ENCODE measurements around the gene RAB27B.
"Not testable (repeated sequence)": the region's sequence is repeated elsewhere in the genome, so short reads cannot be mapped to it uniquely, and the experiment has no call there.

Gene RAB27B

DNA sequence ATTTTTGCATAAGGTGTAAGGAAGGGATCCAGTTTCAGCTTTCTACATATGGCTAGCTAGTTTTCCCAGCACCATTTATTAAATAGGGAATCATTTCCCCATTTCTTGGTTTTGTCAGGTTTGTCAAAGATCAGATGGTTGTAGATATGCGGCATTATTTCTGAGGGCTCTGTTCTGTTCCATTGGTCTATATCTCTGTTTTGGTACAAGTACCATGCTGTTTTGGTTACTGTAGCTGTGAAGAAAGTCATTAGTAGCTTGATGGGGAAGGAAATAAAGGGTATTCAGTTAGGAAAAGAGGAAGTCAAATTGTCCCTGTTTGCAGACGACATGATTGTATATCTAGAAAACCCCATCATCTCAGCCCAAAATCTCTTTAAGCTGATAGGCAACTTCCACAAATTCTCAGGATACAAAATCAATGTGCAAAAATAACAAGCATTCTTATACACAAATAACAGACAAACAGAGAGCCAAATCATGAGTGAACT, 7.4 kb upstream of the RAB27B start:
- DNase-seq = not testable (repeated sequence)

DNA sequence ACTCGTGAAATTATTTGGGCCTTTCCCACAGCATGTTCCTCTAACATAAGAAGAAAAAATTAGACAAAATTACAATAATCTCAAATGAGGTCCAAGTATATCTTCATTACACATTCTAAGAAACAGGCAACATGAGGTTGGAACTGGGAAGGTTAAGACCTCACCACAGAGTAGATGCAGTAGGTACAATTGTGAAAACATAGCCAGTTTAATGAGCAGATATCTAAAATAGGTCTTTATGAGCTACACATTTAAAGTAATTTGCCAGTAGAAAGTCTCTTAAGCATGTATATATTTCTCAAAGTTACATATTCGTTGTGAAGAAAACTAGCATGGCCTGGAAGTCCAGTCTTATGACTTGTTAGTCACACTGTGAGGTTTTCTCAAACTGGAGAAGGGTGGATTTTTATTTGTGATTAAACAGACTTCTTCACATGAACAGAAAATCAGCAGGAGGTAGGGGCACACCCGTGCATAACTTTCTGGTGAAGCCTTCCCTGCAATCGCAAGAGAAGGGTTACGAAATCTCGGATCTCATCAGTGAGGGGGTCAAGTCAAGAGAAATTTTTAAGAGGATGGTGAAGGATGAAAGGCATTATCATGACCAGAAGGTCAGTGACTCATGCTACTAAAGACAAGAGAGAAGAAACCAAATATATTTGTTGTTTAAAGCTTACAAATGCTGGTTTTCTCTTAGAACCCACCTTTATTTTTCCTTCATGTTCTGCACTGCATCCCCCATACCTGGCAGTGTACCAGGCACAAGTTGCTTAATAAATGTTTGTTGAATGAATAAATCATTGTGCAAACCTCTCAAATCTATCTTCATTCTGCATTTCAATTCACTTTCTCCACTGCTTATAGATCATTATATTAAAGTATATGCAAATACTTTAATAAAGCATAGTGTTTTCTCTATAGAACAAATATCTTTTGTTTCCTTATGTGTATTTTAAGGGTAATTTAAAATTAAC, 5.1 kb upstream of the RAB27B start:
- DNase-seq = no peak

DNA sequence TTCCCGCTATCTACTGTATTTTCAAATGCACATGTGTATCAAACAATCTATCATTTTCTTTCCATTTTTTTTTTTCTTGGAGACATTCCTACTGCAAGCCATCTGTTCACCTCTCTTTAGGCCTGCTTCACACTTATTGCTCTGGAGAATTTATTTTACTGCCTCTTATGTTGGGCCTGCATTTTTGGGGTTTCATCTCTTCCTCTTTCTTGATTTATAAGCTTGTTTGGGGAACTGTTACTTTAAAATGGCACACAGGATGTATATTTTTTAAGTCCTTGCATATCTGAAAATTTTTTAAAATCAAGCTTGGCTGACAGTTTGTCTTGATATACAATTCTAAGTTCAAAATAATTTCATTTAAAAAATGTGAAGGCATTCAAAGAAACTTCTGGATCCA, 3.5 kb upstream of the RAB27B start:
- DNase-seq = no peak

DNA sequence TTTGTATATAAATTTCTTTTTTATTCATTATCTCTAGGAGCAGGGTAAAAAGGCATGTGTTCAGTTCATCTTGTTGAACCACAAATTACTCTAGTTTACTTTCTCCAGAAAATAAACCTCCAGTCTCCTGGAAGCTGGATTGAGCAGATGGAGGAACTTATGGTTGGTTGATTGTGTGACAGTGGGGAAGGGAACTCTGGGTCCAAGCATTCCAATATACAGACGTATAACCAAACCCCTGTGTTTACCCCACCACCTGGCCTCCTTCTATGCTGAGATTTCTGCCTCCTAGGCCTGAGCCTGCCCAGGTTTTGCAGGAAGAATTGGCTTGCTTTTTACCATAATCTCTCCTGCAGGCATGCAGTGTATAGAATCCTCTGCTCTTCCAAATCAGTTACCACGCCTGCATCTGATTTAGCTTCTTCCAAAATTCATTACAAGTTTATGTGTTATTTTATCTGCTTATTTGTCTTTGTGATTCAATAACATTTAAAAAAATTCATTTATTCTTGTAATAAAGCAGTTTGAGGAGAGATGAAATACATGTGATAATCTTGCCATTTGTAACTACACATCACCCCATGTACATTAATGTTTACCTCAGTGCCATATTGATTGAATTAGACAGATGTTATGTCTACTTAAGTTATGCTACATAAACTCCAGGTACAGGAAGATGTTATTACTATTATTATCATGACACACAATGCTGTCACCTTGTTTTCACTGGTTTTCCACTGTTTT, 2.5 kb upstream of the RAB27B start:
- DNase-seq = no peak

DNA sequence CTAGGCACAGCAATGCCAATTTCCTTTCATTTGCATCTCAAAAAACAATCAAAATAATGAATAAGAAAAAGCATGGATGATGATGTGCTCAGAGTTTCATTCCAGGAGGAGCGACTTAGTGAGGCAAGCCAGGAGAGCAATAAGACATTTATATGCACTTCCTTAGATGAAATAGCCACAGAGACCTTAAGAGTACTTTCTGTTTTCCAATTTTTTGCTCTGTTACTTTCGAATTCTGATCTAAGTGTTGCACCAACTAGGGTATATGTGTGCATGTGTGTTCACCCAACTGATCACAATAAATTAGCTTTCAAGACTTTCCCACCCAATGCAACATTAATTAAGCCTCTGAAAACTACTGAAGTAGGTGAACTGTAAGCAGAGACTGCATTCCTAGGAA, 709 bp downstream of the RAB27B start:
- DNase-seq = no peak

DNA sequence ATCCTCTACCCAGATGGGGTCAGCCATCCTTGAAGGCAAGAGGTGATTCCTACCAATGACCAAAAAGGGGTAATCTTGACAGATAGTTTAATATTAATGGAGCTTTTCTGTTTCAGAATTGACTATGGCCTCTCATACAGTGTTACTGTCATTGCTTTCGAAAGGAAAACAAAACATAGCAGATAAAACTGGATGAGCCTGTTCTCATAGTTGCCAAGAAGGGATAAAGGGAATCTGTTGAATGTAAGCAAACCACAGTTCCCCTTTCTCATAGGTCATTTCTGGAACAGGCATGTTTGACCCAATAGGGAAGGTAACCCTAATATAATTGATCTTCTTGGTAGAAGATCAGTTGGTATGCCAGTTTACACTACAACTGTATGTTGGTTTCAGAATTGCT, 1.6 kb downstream of the RAB27B start:
- DNase-seq = no peak

DNA sequence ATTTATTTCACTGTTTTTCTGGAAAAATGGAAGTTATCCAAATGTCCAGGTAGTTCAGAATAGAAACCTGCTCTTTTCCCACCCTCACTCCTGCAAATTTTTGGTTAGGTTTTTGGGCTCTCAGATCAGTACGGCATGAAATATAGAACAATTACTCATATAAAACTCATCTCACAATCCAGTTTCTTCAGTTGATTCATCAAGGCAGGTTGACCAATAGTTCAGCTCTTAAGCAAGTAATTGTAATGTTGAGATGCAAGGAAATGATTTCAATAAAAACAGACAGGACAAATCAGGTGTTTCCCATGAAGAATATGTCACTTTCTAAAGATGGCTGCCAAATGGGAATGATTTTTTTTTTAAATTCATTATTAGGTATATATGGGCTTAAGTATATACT, 2.0 kb downstream of the RAB27B start:
- DNase-seq = no peak

DNA sequence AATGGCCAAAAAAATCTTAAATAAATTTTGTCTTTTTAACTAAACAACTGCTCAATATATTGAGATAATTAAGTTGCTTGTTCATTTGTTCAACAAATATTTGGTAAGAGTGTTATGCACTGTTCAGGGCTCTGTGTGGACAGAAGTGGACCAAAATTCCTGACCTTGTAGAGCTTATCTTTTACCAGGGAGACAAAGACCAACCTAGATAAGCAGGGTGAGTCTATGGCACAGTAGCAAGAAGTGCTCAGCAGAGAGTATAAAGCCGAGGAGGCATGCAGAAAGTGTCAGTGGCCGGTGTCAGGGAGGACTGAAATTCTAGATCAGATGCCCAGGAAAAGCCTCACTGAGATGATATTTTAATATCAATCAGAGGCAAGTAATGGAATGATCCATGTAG, 2.6 kb downstream of the RAB27B start:
- no peak for DNase-seq

DNA sequence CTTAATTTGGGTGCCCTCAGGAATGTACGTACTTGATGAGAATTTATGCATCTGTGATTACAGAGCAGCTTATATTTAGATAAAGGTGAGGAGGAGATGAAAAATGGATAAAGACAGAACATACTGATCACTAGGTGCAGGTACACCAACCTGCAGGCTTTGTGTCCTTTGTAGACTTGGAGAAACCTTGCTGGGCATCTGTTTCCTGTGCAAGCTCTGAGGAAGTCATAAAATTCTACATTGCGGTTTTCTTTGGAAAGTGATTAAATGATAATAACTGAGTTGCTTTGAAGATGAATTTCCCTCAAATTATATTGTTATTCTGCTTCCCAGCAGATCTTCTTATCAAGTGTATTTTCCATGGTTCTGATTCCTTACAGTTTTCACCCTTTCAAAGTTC, 7.7 kb downstream of the RAB27B start:
- DNase-seq = no peak

DNA sequence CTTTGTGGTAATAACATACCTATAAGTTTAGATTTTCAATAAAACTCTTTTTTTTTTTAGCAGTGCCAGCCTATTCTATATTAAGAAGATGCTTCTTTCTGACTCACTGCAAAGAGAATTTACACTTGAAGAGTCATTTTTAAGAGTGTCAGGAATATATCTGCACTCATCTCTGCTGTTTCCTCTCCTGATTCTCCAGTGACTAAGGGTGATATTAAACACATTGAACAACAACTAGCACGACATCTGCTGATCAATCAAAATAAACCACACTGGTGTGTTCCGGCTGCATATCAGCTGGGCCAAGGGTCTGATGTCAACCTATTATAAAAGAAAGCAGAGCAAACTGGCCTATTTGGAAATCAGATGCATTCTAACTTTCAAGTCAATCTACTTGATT, 15.0 kb downstream of the RAB27B start:
- no peak for DNase-seq

DNA sequence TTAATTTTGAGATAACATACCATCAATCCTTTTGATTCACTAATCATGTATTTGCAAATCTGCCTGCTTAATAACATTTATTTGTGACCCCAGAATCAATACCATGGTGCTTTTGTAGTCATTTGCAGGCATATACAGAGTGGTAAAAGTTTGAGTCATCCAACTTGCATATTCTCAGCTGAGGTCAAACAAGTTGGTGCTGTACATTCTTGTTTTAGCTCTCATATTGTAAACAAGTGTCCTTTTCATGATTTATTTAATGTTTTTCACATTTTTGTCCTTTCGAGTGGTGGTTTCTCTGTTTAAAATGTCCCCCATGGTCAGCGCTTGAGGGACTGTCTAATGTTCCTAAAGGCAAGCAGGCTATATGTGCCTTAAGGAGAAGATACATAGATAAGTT, 17.5 kb downstream of the RAB27B start:
- no peak for DNase-seq

DNA sequence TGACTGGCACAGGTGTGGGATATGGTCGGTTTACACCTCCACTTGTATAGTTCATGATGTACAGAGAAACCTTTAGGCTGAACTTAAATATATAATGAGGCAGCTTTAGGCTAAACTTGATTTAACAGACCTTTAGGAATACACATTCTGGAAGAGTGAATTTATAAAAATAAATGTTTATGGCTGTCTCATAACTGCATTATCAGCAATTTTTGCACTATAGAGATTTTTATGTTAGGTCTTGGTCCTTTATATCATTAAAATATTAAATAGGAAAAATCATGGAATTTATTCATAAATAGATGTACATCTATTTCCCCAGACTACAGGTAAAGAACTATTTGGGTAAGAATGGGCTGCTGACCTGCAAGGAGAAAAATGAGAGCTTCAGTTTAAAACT, 19.8 kb downstream of the RAB27B start:
- no peak for DNase-seq

DNA sequence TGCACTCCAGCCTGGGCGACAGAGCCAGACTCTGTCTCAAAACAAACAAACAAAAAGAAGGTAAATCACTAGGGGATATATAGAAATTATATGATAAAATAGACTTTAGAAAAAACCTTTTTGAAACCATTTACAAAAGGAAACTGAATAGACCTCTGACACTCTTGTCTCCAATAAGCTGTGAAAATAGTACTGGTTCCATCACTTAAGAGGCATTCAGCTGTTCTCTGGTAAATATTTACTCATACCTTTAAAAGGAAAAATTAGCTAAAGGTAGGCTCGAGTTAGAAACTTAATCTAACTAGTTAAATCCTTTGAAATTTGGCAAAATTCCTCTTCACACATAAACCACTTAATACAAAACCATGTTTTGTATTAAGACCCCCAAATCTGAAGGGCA, 21.4 kb downstream of the RAB27B start:
- DNase-seq = no peak

DNA sequence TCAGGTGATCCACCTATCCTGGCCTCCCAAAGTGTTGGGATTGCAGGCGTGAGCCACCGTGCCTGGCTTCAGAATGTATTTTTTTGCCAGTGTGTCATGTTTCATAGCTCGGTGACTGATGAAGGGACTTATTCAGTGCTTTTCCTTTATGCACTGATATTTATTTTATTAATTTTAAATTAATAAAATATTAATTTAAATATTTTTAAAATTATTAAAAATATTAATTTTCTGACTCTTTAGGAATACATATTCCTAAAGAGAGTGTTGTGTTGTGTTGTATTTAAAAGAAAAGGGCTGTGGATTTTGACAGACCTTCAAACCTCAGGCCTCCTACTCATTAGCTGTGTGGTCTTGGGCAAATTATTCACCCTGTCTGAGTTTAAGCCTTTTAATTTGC, 22.3 kb downstream of the RAB27B start:
- no peak for DNase-seq

DNA sequence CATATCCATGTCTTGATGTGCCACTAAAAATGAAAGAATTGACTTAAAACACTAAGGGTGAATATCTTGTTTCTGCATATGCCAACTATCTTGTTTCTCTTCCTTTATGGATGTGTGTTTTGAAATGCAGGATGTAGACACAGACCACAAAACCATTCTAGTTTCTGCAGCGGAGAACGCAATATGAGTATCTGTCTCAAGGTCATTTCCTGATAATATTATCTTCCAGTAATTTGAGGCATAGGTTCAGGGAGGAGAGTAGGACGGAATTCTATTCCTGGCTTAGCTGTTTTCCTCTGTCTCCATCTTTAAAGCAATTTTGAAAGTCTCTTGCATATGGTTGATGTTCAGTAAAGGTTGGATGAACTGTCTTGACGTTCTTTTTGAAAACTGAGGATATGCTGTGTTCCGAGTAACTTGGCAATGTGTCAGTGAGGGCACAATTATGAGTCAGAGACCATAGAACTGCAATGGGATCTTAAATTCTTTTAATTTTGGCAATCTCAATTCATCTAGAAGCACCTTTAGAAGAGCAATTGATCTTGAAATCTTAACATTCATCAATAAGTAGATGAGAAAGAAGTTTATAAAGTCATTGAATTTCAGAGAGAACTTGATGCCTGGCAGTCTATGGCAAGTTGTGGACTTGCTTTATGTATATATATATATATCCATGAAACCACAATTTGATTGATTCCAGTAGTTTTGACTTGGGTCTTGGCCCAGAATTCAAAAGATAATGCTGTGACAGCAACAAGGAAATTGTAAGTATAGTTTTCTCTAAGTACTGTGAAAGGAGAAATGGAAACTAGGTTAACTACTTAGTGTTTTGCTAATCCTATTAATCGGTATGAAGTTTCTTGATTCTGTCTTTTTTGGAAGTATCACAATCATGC, 24.8 kb downstream of the RAB27B start:
- no peak for DNase-seq

DNA sequence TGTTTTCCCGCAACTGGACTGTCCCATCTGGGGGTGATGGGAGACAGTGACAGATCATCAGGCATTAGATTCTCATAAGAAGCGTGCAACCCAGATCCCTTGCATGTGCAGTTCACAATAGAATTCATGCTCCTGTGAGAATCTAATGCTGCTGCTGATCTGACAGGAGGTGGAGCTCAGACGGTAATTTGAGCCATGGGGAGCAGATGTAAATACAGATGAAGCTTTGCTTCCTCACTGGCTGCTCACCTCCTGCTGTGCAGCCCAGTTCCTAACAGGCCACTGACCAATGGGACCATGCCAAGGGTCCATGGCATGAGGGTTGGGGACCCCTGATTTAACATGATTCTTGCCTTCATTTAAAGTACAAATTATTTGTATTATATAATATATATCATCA, 26.8 kb downstream of the RAB27B start:
- DNase-seq = not testable (repeated sequence)

DNA sequence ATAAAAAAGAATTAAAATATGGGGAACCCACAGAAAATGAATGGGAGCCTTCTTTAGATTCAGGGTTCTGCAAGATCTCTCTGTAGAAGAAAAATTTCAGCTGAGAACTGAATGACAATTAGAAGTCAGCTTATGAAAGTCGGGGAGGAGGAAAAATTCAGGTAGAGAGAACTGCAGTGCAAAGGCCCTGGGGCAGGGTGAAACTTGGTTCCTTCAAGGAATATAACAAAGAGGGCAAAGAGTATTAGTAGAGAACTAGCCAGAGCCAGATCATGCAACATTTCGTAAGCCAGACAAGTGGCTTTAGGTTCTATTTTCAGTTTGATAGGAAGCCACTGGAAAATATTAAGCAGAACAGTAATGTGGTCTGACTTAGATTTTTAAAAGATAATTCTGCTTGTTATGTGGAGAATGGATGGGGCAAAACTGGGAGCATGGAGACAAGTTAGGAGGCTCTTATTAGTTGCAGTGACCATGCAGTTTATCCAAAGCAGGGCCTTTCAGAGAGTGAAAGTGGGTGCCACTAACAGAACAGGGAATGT, 27.9 kb downstream of the RAB27B start:
- DNase-seq = no peak

DNA sequence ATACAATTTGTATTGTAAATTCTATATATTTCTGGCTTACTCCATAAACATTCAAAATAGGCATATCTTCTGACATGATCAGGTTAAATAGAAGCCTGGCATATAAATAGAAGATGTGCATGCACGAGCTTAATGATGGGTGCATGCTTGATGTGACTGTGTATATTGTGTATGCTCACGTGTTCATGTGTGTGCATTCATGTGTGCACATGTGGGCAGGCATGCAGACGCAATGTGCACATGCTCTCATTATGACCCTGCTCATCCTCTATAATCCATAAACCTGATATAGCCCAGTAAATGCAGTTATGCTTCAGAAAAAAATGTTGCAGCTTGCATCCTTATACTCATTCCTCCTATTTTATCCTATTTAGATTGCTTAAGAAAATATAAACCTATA, 29.2 kb downstream of the RAB27B start:
- no peak for DNase-seq

DNA sequence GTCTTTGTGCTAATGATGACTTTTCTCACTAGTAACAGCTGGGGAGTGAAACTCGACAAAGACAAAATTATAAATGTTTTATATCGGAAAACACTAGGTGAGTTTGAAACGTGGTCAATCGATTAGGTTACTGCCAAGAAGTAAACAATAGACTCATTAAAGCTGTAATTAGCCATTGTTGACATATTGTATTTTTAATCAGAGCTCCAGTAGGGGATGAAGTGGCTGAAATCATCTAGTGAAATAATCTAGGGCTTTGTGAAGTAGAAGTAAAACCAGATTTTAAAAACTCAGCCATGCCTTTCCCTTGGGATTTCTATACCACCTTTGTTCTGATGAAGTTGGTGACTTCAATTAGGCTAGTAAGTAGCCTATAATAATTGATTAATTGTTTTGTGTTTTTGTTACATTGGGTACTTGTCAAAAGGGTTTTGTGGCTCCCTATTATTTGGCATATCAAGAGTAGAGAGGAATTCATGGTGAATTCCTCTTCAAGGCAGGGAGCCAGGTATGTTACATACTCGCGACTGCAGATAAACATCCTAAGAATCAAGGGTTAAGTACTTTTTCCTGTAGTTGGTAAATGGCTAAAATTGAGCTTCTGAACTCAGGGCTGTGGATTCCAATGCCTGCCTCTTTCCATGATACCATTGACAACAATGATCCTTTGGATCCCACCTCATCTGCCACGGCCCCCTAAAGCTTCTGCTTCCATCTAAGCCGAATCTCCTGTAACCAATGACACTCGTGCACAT, 31.6 kb downstream of the RAB27B start:
- DNase-seq = no peak

DNA sequence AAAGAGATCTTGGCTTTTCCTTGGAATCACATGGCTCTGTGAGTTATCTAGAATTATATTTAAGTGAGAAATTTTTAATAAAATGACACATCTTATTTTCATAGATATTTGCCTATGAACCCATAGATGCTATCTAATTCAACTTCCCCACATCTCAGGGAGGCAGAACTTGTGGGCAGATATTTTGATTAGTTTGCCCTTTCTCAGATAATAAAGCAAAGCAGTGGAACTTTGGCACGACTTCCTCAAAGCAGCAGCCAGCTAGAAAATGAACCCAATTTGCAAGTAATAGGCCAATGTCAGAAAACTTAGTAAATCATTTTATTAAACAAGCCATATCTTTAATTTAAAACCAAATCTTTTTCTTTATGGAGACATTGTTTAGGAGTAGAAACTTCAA, 32.7 kb downstream of the RAB27B start:
- no peak for DNase-seq

DNA sequence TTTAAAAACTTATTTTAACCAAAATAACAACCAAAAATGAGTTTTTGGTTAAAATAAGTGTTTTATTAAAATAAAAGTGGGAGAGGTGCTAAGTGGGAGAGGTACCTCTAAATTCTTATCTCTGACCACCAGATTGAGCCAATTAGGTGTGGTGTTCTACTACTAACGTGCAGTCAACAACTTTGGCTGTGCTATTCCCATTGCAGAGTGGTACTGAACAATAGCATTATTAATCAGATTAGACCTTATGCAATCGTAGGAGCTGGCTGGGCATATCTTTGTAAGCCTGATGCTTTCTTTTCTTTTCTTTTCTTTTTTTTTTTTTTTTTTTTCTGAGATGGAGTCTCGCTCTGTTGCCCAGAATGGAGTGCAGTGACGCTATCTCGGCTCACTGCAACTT, 38.9 kb downstream of the RAB27B start:
- no peak for DNase-seq

DNA sequence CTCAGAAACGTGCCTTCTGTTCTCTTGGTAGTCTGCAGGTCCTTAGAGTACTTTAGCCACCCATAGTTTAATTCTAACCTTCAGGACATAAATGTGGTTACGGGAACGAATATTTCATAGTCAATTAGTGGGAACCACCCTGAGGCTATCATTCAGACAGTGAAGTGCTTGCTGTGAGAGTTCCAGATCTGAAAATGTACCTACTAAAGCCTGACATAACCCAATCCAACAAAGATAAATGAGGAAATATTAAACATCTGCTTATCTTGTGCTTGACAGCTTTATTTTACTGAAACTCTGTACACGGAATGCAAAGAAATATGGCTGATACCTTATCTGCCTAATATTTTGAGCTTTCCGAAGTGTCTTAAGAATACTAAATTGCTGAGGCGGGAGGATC, 43.0 kb downstream of the RAB27B start:
- DNase-seq = no peak

Data from activated naive CD4-positive, alpha-beta T cell treated with anti-CD3 and anti-CD28 coated beads, Interleukin-2, amount 50 U/mL, for 16 hours (primary cell).